AG09309 (cell line): ENCODE measurements around the gene APOO.
"Not testable (repeated sequence)": the region's sequence is repeated elsewhere in the genome, so short reads cannot be mapped to it uniquely, and the experiment has no call there.

ENCODE experiments used
- DNase-seq: peaks from one replicate; pipeline ENCODE4 v3.0.0-alpha.2; 2010; ENCODE audit warnings: low read depth
- H3K4me3 ChIP-seq: 2 replicates; pipeline ENCODE4 v1.5.1; 2011; ENCODE audit warnings: mild to moderate bottlenecking, low read depth, low read length, moderate library complexity; ENCODE audit not compliant: control insufficient read depth
- TF ChIP-seq, protein P1 (sequence below): IDR thresholded peaks from 2 replicates; pipeline ENCODE4 v1.5.1; 2011; ENCODE audit warnings: mild to moderate bottlenecking, low read depth, low read length, inconsistent platforms; ENCODE audit not compliant: insufficient read depth, control insufficient read depth; ENCODE audit errors: missing control alignments

The APOO gene

DNA sequence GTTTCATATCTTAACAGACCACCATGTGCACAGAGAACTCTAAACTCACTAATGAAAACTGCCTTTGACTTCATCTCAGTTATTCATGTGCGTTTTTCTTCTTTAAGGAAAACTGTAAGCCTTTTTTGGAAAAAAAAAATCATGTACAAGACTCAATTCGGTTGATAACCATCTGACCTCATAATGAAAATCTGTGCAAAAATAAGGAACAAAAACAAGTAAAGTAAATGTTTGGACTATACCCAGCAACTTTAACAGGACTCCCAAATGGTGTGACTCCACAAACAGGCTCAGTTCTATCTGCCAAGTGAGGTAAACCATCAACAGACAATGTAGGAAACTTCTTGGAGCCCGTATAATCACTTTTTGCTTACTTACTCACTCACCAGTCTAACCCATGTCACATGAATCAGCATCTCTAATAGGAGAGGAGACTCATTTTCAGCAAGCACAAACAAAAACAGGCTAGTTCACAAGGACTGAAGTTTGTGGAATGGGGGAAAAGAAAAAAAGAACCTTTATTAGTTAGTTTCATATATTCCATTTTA, 9.3 kb downstream of the APOO start:
- no peak for DNase-seq
- TF ChIP-seq, protein P1, sequence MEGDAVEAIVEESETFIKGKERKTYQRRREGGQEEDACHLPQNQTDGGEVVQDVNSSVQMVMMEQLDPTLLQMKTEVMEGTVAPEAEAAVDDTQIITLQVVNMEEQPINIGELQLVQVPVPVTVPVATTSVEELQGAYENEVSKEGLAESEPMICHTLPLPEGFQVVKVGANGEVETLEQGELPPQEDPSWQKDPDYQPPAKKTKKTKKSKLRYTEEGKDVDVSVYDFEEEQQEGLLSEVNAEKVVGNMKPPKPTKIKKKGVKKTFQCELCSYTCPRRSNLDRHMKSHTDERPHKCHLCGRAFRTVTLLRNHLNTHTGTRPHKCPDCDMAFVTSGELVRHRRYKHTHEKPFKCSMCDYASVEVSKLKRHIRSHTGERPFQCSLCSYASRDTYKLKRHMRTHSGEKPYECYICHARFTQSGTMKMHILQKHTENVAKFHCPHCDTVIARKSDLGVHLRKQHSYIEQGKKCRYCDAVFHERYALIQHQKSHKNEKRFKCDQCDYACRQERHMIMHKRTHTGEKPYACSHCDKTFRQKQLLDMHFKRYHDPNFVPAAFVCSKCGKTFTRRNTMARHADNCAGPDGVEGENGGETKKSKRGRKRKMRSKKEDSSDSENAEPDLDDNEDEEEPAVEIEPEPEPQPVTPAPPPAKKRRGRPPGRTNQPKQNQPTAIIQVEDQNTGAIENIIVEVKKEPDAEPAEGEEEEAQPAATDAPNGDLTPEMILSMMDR, result no peak
- no peak overlapping the region for H3K4me3 ChIP-seq

- no peak for DNase-seq
- TF ChIP-seq, protein P1, result no peak
- H3K4me3 ChIP-seq, result no peak overlapping the region
Measured at GRCh38 chrX:23896981-23897380, 10.8 kb downstream of the APOO start.

DNA sequence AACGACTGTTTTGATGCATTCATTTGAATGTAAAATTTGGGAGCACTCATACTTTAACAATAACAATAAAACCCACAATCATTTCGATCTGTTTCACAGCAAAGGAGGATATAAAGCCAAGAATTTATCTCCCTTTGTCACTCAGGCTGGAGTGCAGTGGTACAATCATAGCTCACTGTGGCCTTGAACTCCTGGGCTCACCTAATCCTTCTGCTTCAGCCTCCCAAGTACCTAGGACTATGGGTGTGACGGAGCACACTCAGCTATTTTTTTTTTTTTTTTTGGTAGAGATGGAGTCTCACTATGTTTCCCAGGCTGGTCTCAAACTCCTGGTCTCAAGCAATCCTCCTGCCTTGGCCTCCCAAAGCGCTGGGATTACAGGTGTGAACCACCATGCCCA, 11.2 kb downstream of the APOO start:
- not testable (repeated sequence) for H3K4me3 ChIP-seq, DNase-seq

DNA sequence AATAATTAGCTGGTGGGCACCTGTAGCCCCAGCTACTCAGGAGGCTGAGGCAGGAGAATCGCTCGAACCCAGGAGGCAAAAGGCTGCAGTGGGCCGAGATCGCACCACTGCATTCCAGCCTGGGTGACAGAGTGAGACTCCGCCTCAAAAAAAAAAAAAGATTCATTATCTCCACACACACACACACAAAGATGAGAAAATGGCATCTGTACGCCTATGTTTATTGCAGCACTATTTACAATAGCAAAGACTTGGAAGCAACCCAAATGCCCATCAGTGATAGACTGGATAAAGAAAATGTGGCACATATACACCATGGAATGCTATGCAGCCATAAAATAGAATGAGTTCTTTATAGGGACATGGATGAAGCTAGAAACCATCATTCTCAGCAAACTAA, 12.7 kb downstream of the APOO start:
- H3K4me3 ChIP-seq, result not testable (repeated sequence)

DNA sequence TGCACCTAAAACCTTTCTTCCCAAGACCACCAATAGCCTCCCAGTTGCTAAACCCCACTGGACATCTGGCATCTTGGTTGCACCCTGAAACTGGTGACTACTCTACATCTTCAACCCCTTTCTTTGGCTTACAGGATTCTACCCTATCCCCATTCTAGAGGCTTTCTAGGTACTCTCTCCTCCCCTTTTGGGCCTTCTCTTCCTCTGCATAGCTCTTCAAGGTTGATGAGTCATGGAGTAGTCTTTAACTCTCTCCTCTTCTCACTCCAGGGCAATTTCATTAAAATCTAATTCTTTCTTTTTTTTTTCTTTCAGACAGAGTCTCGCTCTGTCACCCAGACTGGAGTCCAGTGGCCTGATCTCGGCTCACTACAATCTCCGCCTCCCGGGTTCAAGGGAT, 16.8 kb downstream of the APOO start:
- no peak overlapping the region for H3K4me3 ChIP-seq
- no peak for DNase-seq
- TF ChIP-seq, protein P1, result no peak

More for the DNA sequence above, 12.7 kb downstream of the APOO start:
- not testable (repeated sequence) for DNase-seq

DNA sequence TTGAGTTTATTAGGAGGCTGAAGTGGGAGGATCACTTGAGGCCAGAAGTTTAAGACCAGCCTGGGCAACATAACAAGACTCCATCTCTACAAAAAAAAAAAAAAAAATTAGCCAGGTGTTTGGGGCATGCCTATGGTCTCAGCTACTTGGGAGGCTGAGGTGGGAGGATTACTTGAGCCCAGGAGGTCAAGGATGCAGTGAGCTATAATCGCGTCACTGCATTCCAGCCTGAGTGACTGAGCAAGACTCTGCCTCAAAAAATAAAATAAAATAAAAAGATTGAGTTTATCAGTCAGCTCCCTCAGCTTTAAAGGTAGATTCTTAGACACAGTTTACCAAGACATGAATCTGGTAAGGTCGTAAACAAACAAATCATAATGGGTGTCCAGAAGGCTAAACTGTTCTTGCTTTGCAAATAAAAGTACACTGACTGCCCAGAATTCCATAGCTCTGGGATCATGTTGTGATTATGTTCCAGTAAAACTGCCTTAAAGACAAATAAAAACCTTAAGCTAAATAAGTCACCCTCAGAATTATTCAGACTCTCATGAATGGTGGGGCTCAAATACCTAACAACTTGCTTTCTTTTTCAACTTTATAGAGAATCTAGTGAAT, 18.7 kb downstream of the APOO start:
- H3K4me3 ChIP-seq, result no peak overlapping the region
- TF ChIP-seq, protein P1, result no peak
- no peak for DNase-seq

DNA sequence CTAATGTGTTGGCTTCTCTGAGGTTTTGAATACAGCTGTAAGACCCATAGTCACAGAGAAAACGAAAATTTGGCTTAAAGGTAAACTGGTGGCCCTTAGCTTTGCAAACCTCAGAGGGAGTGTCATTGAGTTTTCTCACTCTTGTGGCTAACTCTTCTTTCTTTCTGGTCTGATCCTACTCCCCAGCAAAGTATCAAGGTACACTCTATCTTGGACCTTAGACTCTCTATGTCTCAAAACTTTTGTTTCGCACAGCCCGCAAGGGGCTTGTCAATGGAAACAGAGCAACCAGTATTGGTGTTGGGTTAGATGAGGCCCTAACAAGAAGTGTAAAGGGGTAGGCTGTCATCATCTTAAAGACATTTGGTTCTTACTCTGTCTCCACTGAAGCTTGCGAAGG, 19.8 kb downstream of the APOO start:
- DNase-seq, result no peak
- TF ChIP-seq, protein P1, result no peak
- no peak overlapping the region for H3K4me3 ChIP-seq

GRCh38 chrX:23887451-23887850, 20.3 kb downstream of the APOO start:
- TF ChIP-seq, protein P1, result no peak
- H3K4me3 ChIP-seq, result no peak overlapping the region
- DNase-seq, result no peak
